Measurements from ENCODE around the gene NALCN.

GRCh38 chr13:101307181-101307701 is 109.1 kb downstream of the NALCN start:
- no peak for TF ChIP-seq EZH2 (IDR thresholded peaks at IDR 0.05; ENCODE audit: low read length, missing control alignments)
- no peak for TF ChIP-seq CTCF (conservative IDR thresholded peaks at IDR 0.05 in 1 of 2, IDR thresholded peaks at IDR 0.05 in 1 of 2; ENCODE audit: low read depth in 1 of 2, low read length in 2 of 2)

Data from fibroblast of lung (primary cell).